GM10266 (cell line): ENCODE results near the gene TSSK3.
A peak's percentile ranks its signal among the peaks of the same experiment; 100 is the strongest.

Experiments
- DNase-seq: peaks from one replicate; pipeline ENCODE4 v3.0.0; 2012; ENCODE audit errors: extremely low spot score
- TF ChIP-seq, protein P1 (sequence below): IDR thresholded peaks from 2 replicates; pipeline ENCODE4 v1.5.1; 2012; ENCODE audit warnings: mild to moderate bottlenecking, low read depth; ENCODE audit not compliant: control insufficient read depth, insufficient read depth; ENCODE audit errors: missing control alignments

Gene TSSK3

DNA sequence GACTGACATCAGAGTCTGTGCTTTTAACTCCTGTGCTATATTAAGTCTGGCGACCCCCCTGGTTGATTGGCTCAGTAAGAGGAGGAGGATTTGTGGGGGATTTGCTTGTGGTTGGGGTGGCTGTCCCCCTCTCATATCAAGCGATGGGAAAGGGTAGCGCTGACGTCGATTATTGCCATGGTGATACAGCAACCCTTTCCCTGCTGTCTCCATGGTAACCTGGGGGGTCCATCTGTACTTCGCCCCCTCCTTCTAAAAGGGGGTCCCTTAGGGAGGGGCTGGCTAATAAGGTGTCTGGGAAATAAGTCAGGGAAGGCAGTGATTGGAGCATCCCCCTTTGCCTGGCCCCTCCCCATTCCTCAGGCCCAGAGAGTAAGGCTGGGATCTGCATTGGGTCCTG, 4.7 kb upstream of the TSSK3 start:
- DNase-seq, result no peak
- TF ChIP-seq, protein P1, sequence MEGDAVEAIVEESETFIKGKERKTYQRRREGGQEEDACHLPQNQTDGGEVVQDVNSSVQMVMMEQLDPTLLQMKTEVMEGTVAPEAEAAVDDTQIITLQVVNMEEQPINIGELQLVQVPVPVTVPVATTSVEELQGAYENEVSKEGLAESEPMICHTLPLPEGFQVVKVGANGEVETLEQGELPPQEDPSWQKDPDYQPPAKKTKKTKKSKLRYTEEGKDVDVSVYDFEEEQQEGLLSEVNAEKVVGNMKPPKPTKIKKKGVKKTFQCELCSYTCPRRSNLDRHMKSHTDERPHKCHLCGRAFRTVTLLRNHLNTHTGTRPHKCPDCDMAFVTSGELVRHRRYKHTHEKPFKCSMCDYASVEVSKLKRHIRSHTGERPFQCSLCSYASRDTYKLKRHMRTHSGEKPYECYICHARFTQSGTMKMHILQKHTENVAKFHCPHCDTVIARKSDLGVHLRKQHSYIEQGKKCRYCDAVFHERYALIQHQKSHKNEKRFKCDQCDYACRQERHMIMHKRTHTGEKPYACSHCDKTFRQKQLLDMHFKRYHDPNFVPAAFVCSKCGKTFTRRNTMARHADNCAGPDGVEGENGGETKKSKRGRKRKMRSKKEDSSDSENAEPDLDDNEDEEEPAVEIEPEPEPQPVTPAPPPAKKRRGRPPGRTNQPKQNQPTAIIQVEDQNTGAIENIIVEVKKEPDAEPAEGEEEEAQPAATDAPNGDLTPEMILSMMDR, result no peak

DNA sequence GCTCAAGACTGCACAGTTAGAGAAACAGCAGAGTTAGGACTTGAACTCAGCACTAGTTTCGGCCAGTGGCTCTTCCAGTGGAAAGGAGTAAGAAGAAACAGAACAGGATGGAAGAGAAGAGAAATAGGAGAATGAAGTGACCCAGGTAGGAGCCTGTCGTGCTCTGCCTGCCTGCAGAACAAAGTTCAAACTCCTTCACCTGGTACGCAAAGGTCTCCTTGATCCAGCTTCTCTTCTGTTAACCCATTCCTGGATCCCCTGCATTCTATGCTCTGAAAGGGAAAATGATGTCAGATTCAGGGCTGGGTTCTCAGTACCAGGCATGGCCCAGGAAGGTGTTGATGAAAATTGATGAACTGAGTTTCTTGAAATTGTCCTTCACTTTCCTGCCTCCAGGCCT, 3.9 kb upstream of the TSSK3 start:
- TF ChIP-seq, protein P1, result no peak
- DNase-seq, result no peak

DNA sequence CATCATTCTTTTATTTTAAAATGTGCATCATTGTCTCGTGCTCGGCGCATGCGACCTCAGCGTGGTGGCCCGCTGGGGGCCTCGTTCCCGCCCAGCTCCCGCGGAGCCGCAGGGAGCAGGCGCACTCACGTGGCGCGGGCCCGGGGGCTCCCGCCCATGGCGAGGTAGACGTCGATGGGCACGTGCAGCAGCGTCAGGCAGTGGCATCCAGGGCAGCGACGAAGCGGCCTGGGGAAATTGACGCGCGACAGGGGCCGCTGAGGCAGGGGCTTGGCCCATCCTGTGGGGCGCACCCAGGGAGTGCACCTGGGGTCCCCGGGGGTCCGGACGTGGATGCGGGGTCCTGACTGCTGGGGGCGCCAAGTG, 1.0 kb upstream of the TSSK3 start:
- TF ChIP-seq, protein P1, result no peak
- no peak for DNase-seq

DNA sequence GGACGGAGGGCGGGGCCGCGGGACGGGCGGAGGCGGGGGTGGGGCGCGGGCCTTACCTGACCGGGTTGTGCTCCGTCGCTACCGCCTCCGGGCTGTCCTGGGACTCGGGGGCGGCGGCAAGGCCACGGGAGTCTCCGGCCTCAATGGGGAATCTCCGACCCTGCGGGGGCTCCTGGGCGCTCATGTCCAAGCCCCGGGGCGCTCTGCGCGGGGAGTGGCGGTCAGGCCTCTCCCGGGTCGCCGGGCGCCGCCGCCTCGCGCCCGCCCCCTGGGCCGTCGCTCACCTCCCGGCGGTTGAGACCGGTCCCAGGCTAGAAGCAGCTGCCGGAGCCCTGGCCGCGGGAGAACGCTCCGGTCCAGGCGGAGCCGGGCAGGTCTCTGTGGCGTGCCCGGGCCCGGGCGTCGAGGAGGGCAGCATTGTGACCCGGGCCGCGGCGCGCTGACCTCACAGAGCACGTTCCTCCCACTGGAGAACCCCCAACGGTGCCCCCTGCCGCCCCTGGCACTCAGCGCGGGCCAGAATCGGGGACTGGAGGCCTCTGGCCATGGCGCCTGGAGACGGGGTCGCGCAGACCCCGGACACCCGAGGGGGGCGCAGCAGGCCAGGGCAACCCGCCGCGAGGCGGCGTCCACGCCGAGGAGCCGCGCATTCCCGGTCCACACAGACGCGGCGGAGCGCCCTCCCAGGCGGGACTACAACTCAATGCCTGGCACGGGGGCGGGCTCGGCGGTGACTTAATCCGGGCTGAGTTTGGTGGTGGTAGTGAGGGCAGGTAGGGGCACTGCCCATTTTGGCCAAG, 465 bp upstream of the TSSK3 start:
- TF ChIP-seq, protein P1, result peak; percentile 4
- DNase-seq, result peak; percentile 59

DNA sequence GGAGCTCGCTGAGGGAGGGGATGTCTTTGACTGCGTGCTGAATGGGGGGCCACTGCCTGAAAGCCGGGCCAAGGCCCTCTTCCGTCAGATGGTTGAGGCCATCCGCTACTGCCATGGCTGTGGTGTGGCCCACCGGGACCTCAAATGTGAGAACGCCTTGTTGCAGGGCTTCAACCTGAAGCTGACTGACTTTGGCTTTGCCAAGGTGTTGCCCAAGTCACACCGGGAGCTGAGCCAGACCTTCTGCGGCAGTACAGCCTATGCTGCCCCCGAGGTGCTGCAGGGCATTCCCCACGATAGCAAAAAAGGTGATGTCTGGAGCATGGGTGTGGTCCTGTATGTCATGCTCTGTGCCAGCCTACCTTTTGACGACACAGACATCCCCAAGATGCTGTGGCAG, 1.4 kb downstream of the TSSK3 start:
- TF ChIP-seq, protein P1, result no peak
- no peak for DNase-seq

DNA sequence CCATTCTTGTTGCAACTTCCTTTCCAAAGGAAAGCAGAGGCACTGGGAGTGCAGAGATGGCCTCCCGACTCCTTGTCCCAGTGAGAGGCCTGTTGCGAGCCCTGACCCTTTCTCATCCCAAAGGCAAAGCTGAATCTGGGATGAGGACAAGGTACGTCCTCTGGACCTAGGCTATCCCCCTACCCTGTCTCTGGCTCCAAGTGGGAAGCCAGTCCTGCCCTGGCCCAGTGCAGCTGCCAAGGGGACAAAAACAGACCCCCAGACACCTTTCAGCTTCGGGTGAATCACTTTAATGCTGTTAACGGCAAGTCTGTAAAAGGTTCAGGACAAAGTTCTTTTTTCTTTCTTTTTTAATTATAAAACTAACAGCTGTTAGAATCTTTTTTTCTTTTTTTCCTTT, 2.5 kb downstream of the TSSK3 start:
- TF ChIP-seq, protein P1, result no peak
- DNase-seq, result no peak

DNA sequence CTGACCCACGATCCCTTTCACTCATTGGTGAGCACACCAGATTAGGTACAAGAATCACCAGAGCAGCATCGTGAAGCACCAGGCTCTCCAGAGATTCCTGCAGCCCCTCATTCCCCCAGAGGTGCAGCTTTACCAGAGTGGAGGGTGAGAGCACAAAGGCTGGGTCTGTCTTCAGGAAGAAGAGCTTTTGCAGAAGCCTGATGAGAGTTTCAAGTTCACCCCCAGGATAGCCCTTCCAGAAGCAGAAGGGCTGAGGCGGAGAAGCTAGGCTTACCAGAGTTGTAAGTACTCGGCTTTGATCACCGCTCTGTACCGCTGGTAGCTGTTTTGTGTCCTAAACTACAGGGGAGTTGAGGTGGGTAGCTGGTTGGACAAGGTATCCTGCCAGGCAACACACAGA, 3.1 kb downstream of the TSSK3 start:
- TF ChIP-seq, protein P1, result no peak
- no peak for DNase-seq
